Transverse colon (tissue), 4 donors: Measurements from ENCODE around the gene OOSP1. TPM values are rescaled to one million over a fixed set of nuclear protein-coding genes. Genes with fewer than 3 reads are reported as not detected.

ENCODE experiments used
- DNase-seq: peaks from one replicate; pipeline ENCODE4 v3.0.0-alpha.2; 2019
- H3K27ac ChIP-seq, 4 donors: fragments of 200-600 bp; sonication (generic); 2 replicates each; pipeline ENCODE4 v1.5.1; 2016 to 2018; ENCODE audit warnings: inconsistent platforms in 4 of 4
- H3K27me3 ChIP-seq: fragments of 200-600 bp; sonication (generic); 2 replicates; pipeline ENCODE4 v1.5.1; 2017; ENCODE audit warnings: inconsistent platforms
- H3K36me3 ChIP-seq, 4 donors: fragments of 200-600 bp; sonication (generic); 2 replicates each; pipeline ENCODE4 v1.5.1; 2017 to 2019; ENCODE audit warnings: inconsistent platforms in 4 of 4
- H3K4me1 ChIP-seq, 4 donors: fragments of 200-600 bp; sonication (generic); 2 replicates each; pipeline ENCODE4 v1.5.1; 2017 to 2020; ENCODE audit warnings: inconsistent platforms in 4 of 4
- H3K4me3 ChIP-seq, 4 donors: fragments of 200-600 bp; sonication (generic); 1 replicate in 1 of 4; 2 replicates in 3 of 4; pipeline versions ENCODE4 v1.5.1 to v1.6.1; 2017 to 2019; ENCODE audit warnings: inconsistent platforms in 4 of 4
- H3K9me3 ChIP-seq, 2 donors: fragments of 200-600 bp; sonication (generic); 2 replicates each; pipeline ENCODE4 v1.5.1; 2017 to 2019; ENCODE audit warnings: inconsistent platforms in 2 of 2
- EP300 ChIP-seq: sonication (generic); formaldehyde crosslinking; IDR thresholded peaks from one replicate; pipeline ENCODE4 v1.6.1; 2017; ENCODE audit warnings: antibody characterized with exemption, low read depth
- POLR2A ChIP-seq: fragments of 450-650 bp; IDR thresholded peaks from one replicate; pipeline ENCODE4 v1.6.1; 2016; ENCODE audit warnings: antibody characterized with exemption, mild to moderate bottlenecking, moderate library complexity
- POLR2AphosphoS5 ChIP-seq, 3 donors: sonication (generic); formaldehyde crosslinking; IDR thresholded peaks; one replicate each; pipeline ENCODE4 v1.6.1; 2016; ENCODE audit warnings: antibody characterized with exemption in 3 of 3
- WGBS, 2 donors: methylation state at CpG; one replicate each; pipeline ENCODE4 v1.1.5; 2018; ENCODE audit warnings: low coverage in 1 of 2; 5-methylcytosine and 5-hydroxymethylcytosine counted together
- in situ Hi-C, 4 donors: fragments of 200-750 bp; cut with MboI; loops; one replicate each; pipeline versions ENCODE4 v1.15.0 to v1.15.1; 2017; ENCODE audit warnings: low sequenced_read_pairs in 3 of 4, low pct_ligation_motif_present in 1 of 4, low pct_unique_long_range_greater_than_20kb in 1 of 4
- intact Hi-C: fragments of 100-400 bp; cut with DNase I; formaldehyde crosslinking; loops from one replicate; pipeline ENCODE4 v1.15.1; 2023; ENCODE audit warnings: low total_unique reads
- total RNA-seq, 4 donors: library from RNA; depleted of rRNA; stranded (reverse); fragments of >200 nt; gene quantifications; one replicate each; pipeline ENCODE4 v1.1.0, GENCODE V29; 2016
- TF ChIP-seq, protein P1 (sequence below), 5 experiments: fragments of 200-600 bp in 3 of 5; fragments of 450-650 bp in 2 of 5; sonication (generic) in 3 of 5; IDR thresholded peaks; 1 replicate in 2 of 5; 2 replicates in 3 of 5; pipeline ENCODE4 v1.5.1; 2016 to 2017; ENCODE audit warnings: antibody characterized with exemption in 5 of 5, inconsistent platforms in 3 of 5, mild to moderate bottlenecking in 2 of 5, moderate library complexity in 1 of 5

Gene OOSP1
- total RNA-seq, 4 donors from 2014 or later, result not detected

DNA sequence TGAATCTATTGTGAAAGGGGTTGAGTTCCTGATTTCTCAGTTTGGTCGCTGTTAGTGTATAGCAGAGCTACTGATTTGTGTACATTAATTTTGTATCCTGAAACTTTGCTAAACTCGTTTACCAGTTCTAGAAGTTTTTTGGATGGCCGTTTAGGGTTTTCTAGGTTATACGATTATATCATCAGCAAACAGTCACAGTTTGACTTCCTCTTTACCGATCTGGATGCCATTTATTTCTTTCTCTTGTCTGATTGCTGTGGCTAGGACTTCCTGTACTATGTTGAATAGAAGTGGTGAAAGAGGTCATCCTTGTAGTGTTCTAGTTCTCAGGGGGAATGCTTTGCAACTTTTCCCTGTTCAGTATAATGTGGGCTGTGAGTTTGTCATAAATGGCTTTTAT lies 54.2 kb downstream of the OOSP1 start:
- H3K4me3 ChIP-seq, result no peak overlapping the region
- H3K27me3 ChIP-seq, result no peaks in the 10 kb centered on the region
- H3K27ac ChIP-seq, result no peak overlapping the region
- H3K4me1 ChIP-seq, result no peaks in the 10 kb centered on the region
- in situ Hi-C loops (no loop called here), intact Hi-C loops (no loop called here)
- H3K9me3 ChIP-seq, result peaks cover 0 to 12% of the 10 kb centered on the region in 2 donors
- H3K36me3 ChIP-seq, result no peaks in the 10 kb centered on the region
- no peak for DNase-seq
- WGBS, 2 donors, result 59 to 67% methylated on average over 4 to 5 of the region's 5 CpGs
- TF ChIP-seq POLR2A (no peak), EP300 (no peak), POLR2AphosphoS5 (IDR thresholded peaks at IDR 0.05) (no peak)
- TF ChIP-seq, protein P1, sequence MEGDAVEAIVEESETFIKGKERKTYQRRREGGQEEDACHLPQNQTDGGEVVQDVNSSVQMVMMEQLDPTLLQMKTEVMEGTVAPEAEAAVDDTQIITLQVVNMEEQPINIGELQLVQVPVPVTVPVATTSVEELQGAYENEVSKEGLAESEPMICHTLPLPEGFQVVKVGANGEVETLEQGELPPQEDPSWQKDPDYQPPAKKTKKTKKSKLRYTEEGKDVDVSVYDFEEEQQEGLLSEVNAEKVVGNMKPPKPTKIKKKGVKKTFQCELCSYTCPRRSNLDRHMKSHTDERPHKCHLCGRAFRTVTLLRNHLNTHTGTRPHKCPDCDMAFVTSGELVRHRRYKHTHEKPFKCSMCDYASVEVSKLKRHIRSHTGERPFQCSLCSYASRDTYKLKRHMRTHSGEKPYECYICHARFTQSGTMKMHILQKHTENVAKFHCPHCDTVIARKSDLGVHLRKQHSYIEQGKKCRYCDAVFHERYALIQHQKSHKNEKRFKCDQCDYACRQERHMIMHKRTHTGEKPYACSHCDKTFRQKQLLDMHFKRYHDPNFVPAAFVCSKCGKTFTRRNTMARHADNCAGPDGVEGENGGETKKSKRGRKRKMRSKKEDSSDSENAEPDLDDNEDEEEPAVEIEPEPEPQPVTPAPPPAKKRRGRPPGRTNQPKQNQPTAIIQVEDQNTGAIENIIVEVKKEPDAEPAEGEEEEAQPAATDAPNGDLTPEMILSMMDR (IDR thresholded peaks at IDR 0.05), result no peak

DNA sequence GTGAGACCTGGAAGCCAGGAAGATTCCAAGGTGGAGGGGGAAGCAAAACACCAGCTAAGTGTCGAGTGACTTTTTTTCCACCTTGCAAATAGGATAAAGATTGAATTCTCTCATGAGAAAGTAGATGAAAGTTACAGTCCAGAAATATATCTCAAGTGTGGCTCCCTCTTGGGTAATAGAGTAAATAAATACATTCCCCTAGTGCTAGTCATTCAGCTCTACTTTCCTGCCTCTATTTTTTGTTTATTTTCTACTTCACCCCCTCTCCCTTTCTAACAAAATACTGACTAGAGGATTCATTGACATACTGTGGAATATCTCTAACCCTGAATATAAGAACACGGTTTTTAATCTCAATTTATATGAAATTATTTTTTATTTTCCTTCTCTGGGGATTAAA lies 59.6 kb downstream of the OOSP1 start:
- no peaks in the 10 kb centered on the region for H3K36me3 ChIP-seq
- 65 to 71% methylated on average over 2 of the region's 2 CpGs for WGBS, 2 donors
- intact Hi-C loops (no loop called here), in situ Hi-C loops (no loop called here)
- no peaks in the 10 kb centered on the region for H3K27me3 ChIP-seq
- no peak for DNase-seq
- no peaks in the 10 kb centered on the region for H3K9me3 ChIP-seq
- no peak overlapping the region for H3K4me3 ChIP-seq
- TF ChIP-seq POLR2AphosphoS5 (IDR thresholded peaks at IDR 0.05), result no peak
- TF ChIP-seq, protein P1 (IDR thresholded peaks at IDR 0.05), result no peak
- TF ChIP-seq POLR2A, result no peak
- no peak overlapping the region for H3K27ac ChIP-seq
- no peaks in the 10 kb centered on the region for H3K4me1 ChIP-seq

DNA sequence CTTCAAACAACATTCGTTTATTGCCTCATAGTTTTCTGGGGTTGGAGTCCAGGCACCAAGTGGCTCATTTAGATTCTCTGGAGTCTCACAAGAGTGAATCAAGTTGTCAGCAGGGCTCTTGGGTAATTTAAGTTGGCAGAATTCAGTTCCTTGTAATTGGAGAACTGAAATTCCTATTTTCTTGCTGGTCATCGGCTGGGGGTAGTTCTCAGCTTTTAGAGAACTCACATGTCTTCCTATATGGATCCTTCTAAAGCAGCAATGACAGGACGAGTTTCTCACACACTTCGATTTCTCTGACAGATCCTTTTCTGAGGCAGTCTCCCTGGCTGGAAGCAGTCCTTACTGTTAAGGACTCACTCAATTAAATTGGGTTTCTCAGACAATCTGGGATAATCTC lies 61.5 kb downstream of the OOSP1 start:
- H3K36me3 ChIP-seq, result no peaks in the 10 kb centered on the region
- H3K27me3 ChIP-seq, result no peaks in the 10 kb centered on the region
- no peak for DNase-seq
- in situ Hi-C loops (no loop called here), intact Hi-C loops (no loop called here)
- H3K4me1 ChIP-seq, result no peaks in the 10 kb centered on the region
- no peaks in the 10 kb centered on the region for H3K9me3 ChIP-seq
- WGBS, 2 donors, result 64 to 92% methylated on average over 2 to 4 of the region's 4 CpGs
- no peak overlapping the region for H3K27ac ChIP-seq
- TF ChIP-seq POLR2AphosphoS5 (IDR thresholded peaks at IDR 0.05) (no peak), EP300 (no peak), POLR2A (no peak)
- TF ChIP-seq, protein P1 (IDR thresholded peaks at IDR 0.05), result no peak
- no peak overlapping the region for H3K4me3 ChIP-seq

DNA sequence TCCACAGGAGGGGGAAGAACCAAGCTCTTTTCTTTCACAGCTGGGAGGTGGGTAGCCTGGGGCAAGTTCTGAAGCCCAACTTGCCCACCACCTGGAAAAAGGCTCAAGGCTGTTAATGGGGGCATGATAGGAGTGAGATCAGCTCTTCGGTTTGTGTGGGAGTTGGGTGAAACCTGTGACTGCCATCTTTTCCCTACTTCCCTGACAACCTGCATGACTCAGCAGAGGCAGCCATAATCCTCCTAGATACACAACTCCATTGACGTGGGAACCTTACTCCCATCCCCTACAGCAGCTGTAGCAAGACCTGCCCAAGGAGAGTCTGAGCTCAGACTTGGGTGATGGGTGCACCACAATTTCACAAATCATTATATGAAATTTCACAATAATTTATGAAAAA lies 65.5 kb downstream of the OOSP1 start:
- no peaks in the 10 kb centered on the region for H3K36me3 ChIP-seq
- DNase-seq, result no peak
- no peak overlapping the region for H3K27ac ChIP-seq
- no peak overlapping the region for H3K4me3 ChIP-seq
- intact Hi-C loops (no loop called here), in situ Hi-C loops (no loop called here)
- WGBS, 2 donors, result 72 to 80% methylated on average over 1 to 2 of the region's 2 CpGs
- TF ChIP-seq POLR2A, result no peak
- TF ChIP-seq EP300, result no peak
- TF ChIP-seq, protein P1 (IDR thresholded peaks at IDR 0.05), result no peak
- TF ChIP-seq POLR2AphosphoS5 (IDR thresholded peaks at IDR 0.05), result no peak
- H3K27me3 ChIP-seq, result no peaks in the 10 kb centered on the region
- H3K4me1 ChIP-seq, result no peaks in the 10 kb centered on the region
- H3K9me3 ChIP-seq, result no peaks in the 10 kb centered on the region
